T-cell (primary cell): Measurements from ENCODE around the gene MCF2L2. TPM values are rescaled to one million over a fixed set of nuclear protein-coding genes. Genes with fewer than 3 reads are reported as not detected.

Experiments used
- ATAC-seq, 4 experiments: fragments of 200-7000 bp in 3 of 4; fragments of 150-1000 bp in 1 of 4; cut with Tn5 transposase; replicated peaks in 1 of 4; 1 replicate in 3 of 4; 2 replicates in 1 of 4; pipeline ENCODE4 v1.10.0; 2021; ENCODE audit warnings: moderate library complexity in 3 of 4, mild to moderate bottlenecking in 2 of 4, moderate number of reproducible peaks in 1 of 4
- CTCF ChIA-PET, 2 donors: fragments of 300-600 bp; sonication (Branson Sonifier 250); formaldehyde crosslinking; loops; one replicate each; lab custom pipeline; 2022; ENCODE audit warnings: antibody characterized with exemption in 2 of 2; lab: Charles Lee
- POLR2A ChIA-PET, 2 donors: fragments of 300-600 bp; sonication (Branson Sonifier 250); formaldehyde crosslinking; loops; one replicate each; lab custom pipeline; 2022; ENCODE audit warnings: antibody characterized with exemption in 2 of 2; lab: Charles Lee
- DNase-seq, 35 experiments: peaks; one replicate each; pipeline versions ENCODE4 v3.0.0 to v3.0.0-alpha.2; 2013 to 2023
- H3K27ac ChIP-seq: one replicate; pipeline ENCODE4 v1.5.1; 2013; ENCODE audit warnings: low read length
- H3K27me3 ChIP-seq, 2 experiments: replicated peaks in 1 of 2; 1 replicate in 1 of 2; 2 replicates in 1 of 2; pipeline versions ENCODE4 v1.6.1 to v1.7.0; 2013; ENCODE audit warnings: low read length in 1 of 2, mixed read lengths in 1 of 2; ENCODE audit not compliant: control insufficient read depth in 2 of 2, insufficient read depth in 2 of 2; ENCODE audit errors: extremely low read depth in 1 of 2
- H3K36me3 ChIP-seq, 2 donors: 1 replicate in 1 of 2; 2 replicates in 1 of 2; pipeline versions ENCODE4 v1.6.1 to v1.7.0; 2013; ENCODE audit warnings: low read length in 1 of 2; ENCODE audit not compliant: control insufficient read depth in 2 of 2, insufficient read depth in 1 of 2; ENCODE audit errors: extremely low read depth in 1 of 2
- H3K4me1 ChIP-seq, 2 experiments: 1 replicate in 1 of 2; 2 replicates in 1 of 2; pipeline versions ENCODE4 v1.6.1 to v1.7.0; 2013; ENCODE audit warnings: low read length in 2 of 2, mixed read lengths in 1 of 2; ENCODE audit not compliant: insufficient read depth in 2 of 2, control insufficient read depth in 1 of 2; ENCODE audit errors: extremely low read depth in 1 of 2
- H3K4me3 ChIP-seq, 2 donors: 1 replicate in 1 of 2; 2 replicates in 1 of 2; pipeline versions ENCODE4 v1.5.1 to v1.7.0; 2013; ENCODE audit warnings: mild to moderate bottlenecking in 2 of 2, low read length in 1 of 2, moderate library complexity in 1 of 2; ENCODE audit not compliant: control insufficient read depth in 1 of 2; ENCODE audit errors: extremely low read depth in 1 of 2
- H3K9me3 ChIP-seq: 2 replicates; pipeline ENCODE4 v1.7.0; 2013
- H3K27ac Mint-ChIP-seq, 2 donors: one replicate each; pipeline ENCODE4 v1.8.0; 2020 to 2021; ENCODE audit warnings: mild to moderate bottlenecking in 2 of 2, mixed read lengths in 2 of 2
- H3K27me3 Mint-ChIP-seq, 2 donors: one replicate each; pipeline ENCODE4 v1.8.0; 2021 to 2022; ENCODE audit warnings: mixed read lengths in 2 of 2
- H3K36me3 Mint-ChIP-seq: one replicate; pipeline ENCODE4 v1.8.0; 2021; ENCODE audit warnings: mixed read lengths
- H3K4me1 Mint-ChIP-seq, 3 donors: one replicate each; pipeline ENCODE4 v1.8.0; 2020 to 2022; ENCODE audit warnings: mixed read lengths in 3 of 3, mild to moderate bottlenecking in 1 of 3
- H3K4me3 Mint-ChIP-seq, 3 donors: one replicate each; pipeline ENCODE4 v1.8.0; 2020 to 2022; ENCODE audit warnings: mild to moderate bottlenecking in 3 of 3, mixed read lengths in 3 of 3, moderate library complexity in 3 of 3
- H3K9me3 Mint-ChIP-seq, 3 donors: one replicate each; pipeline ENCODE4 v1.8.0; 2020 to 2022; ENCODE audit warnings: mixed read lengths in 3 of 3
- WGBS: methylation state at CpG from one replicate; pipeline ENCODE4 v1.1.5; 2013; ENCODE audit warnings: missing lambda C conversion rate; ENCODE audit not compliant: insufficient coverage; 5-methylcytosine and 5-hydroxymethylcytosine counted together
- total RNA-seq, 35 experiments: library from RNA in 6 of 35; stranded (reverse) in 6 of 35; fragments of 120-200 nt in 1 of 35; gene quantifications; one replicate each; pipeline versions ENCODE4 v1.2.1 to v1.2.4 and lab custom pipeline; 2013 to 2026

The MCF2L2 gene
- total RNA-seq, 5 donors from 2014 or later (not counting 1 experiment from before 2014, with no cell fraction given), result 4.8 to 8.1 (median 5.9) TPM

- POLR2A ChIA-PET, result no interaction called here
- peaks cover 13% of the 10 kb centered on the region for H3K36me3 Mint-ChIP-seq
- H3K27ac Mint-ChIP-seq, result no peak overlapping the region
- Histone ChIP-seq H3K36me3 (no peaks in the 10 kb centered on the region), H3K4me1 (no peaks in the 10 kb centered on the region), H3K27ac (no peak overlapping the region), H3K4me3 (no peak overlapping the region), H3K27me3 (no peaks in the 10 kb centered on the region), H3K9me3 (no peaks in the 10 kb centered on the region)
- DNase-seq (no peak), ATAC-seq (no peak)
- no peaks in the 10 kb centered on the region for H3K27me3 Mint-ChIP-seq
- no peaks in the 10 kb centered on the region for H3K9me3 Mint-ChIP-seq
- H3K4me3 Mint-ChIP-seq, result no peak overlapping the region
- CTCF ChIA-PET, result no interaction called here
- WGBS, result 100% methylated on average over 2 of the region's 5 CpGs
- H3K4me1 Mint-ChIP-seq, result peaks cover 11 to 13% (median 12%) of the 10 kb centered on the region in 3 donors
Measured at GRCh38 chr3:183324083-183324482, 104.3 kb downstream of the MCF2L2 start.

- POLR2A ChIA-PET, result interaction anchor here in 1 of 2 donors (0.6 kb wide), 1 partner anchor 665 kb away, joined by 3 read pairs; no protein-coding TSS in a partner anchor
- H3K9me3 ChIP-seq, result no peaks in the 10 kb centered on the region
- Mint-ChIP-seq H3K4me1 (peaks cover 12 to 17% (median 13%) of the 10 kb centered on the region in 3 donors), H3K27ac (peak overlapping the region; percentile 0 to 25), H3K4me3 (peak overlapping the region in 2 of 3 donors; percentile 2 to 26), H3K36me3 (peaks cover 28% of the 10 kb centered on the region), H3K27me3 (no peaks in the 10 kb centered on the region), H3K9me3 (no peaks in the 10 kb centered on the region)
- peaks cover 0 to 5% of the 10 kb centered on the region in 2 experiments for H3K27me3 ChIP-seq
- DNase-seq, result no peak
- ATAC-seq, result no peak
- H3K4me1 ChIP-seq, result peaks cover 0 to 2% of the 10 kb centered on the region in 2 experiments
- H3K4me3 ChIP-seq, result no peak overlapping the region
- no peak overlapping the region for H3K27ac ChIP-seq
- peaks cover 0 to 3% of the 10 kb centered on the region in 2 donors for H3K36me3 ChIP-seq
- CTCF ChIA-PET, result no interaction called here
Measured at GRCh38 chr3:183319371-183319770, 109.0 kb downstream of the MCF2L2 start.

- no peak overlapping the region for H3K27ac Mint-ChIP-seq
- peaks cover 0 to 2% of the 10 kb centered on the region in 2 experiments for H3K4me1 ChIP-seq
- H3K4me3 Mint-ChIP-seq, result peak overlapping the region in 2 of 3 donors; percentile 19 to 26
- ATAC-seq (peak in 1 of 4 experiments; percentile 69), DNase-seq (peak in 1 of 35 experiments; percentile 12)
- H3K4me3 ChIP-seq, result no peak overlapping the region
- ChIA-PET POLR2A (interaction anchor here (0.6 kb wide), 2 partner anchors 18 to 666 kb away, joined by 3 to 7 read pairs; no protein-coding TSS in a partner anchor), CTCF (no interaction called here)
- H3K27me3 Mint-ChIP-seq, result no peaks in the 10 kb centered on the region
- peaks cover 0 to 5% of the 10 kb centered on the region in 2 experiments for H3K27me3 ChIP-seq
- no peaks in the 10 kb centered on the region for H3K9me3 Mint-ChIP-seq
- H3K9me3 ChIP-seq, result no peaks in the 10 kb centered on the region
- WGBS, result 83% methylated on average over 1 of the region's 5 CpGs
- peaks cover 12 to 17% (median 13%) of the 10 kb centered on the region in 3 donors for H3K4me1 Mint-ChIP-seq
- peaks cover 26% of the 10 kb centered on the region for H3K36me3 Mint-ChIP-seq
- peaks cover 0 to 3% of the 10 kb centered on the region in 2 donors for H3K36me3 ChIP-seq
- no peak overlapping the region for H3K27ac ChIP-seq
Measured at GRCh38 chr3:183318877-183319276, 109.5 kb downstream of the MCF2L2 start.

- POLR2A ChIA-PET, result interaction anchor here in 1 of 2 donors (0.6 to 0.7 kb wide), 2 partner anchors 19 kb away, joined by 5 to 7 read pairs; no protein-coding TSS in a partner anchor
- Histone ChIP-seq H3K4me1 (peaks cover 0 to 2% of the 10 kb centered on the region in 2 experiments), H3K27me3 (peaks cover 0 to 5% of the 10 kb centered on the region in 2 experiments), H3K36me3 (peaks cover 0 to 3% of the 10 kb centered on the region in 2 donors), H3K4me3 (no peak overlapping the region), H3K9me3 (no peaks in the 10 kb centered on the region), H3K27ac (no peak overlapping the region)
- no peak for DNase-seq
- 92% methylated on average over 5 of the region's 10 CpGs for WGBS
- H3K4me3 Mint-ChIP-seq, result no peak overlapping the region
- no peak overlapping the region for H3K27ac Mint-ChIP-seq
- no peak for ATAC-seq
- no peaks in the 10 kb centered on the region for H3K27me3 Mint-ChIP-seq
- CTCF ChIA-PET, result no interaction called here
- H3K4me1 Mint-ChIP-seq, result peaks cover 12 to 17% (median 13%) of the 10 kb centered on the region in 3 donors
- H3K36me3 Mint-ChIP-seq, result peaks cover 24% of the 10 kb centered on the region
- H3K9me3 Mint-ChIP-seq, result no peaks in the 10 kb centered on the region
Measured at GRCh38 chr3:183317886-183318865, 110.2 kb downstream of the MCF2L2 start.

GRCh38 chr3:183317271-183317670 lies 111.1 kb downstream of the MCF2L2 start:
- ATAC-seq (no peak), DNase-seq (no peak)
- peaks cover 0 to 5% of the 10 kb centered on the region in 2 experiments for H3K27me3 ChIP-seq
- no peaks in the 10 kb centered on the region for H3K27me3 Mint-ChIP-seq
- no peaks in the 10 kb centered on the region for H3K9me3 Mint-ChIP-seq
- WGBS, result 94% methylated on average over 6 of the region's 8 CpGs
- ChIA-PET CTCF (no interaction called here), POLR2A (interaction anchor here in 1 of 2 donors (0.7 kb wide), 1 partner anchor 20 kb away, joined by 5 read pairs; no protein-coding TSS in a partner anchor)
- no peak overlapping the region for H3K27ac Mint-ChIP-seq
- peaks cover 0 to 2% of the 10 kb centered on the region in 2 experiments for H3K4me1 ChIP-seq
- H3K27ac ChIP-seq, result no peak overlapping the region
- H3K36me3 ChIP-seq, result peaks cover 0 to 3% of the 10 kb centered on the region in 2 donors
- no peak overlapping the region for H3K4me3 ChIP-seq
- H3K9me3 ChIP-seq, result no peaks in the 10 kb centered on the region
- H3K36me3 Mint-ChIP-seq, result peaks cover 18% of the 10 kb centered on the region
- no peak overlapping the region for H3K4me3 Mint-ChIP-seq
- peaks cover 12 to 17% (median 13%) of the 10 kb centered on the region in 3 donors for H3K4me1 Mint-ChIP-seq

- no peaks in the 10 kb centered on the region for H3K27me3 Mint-ChIP-seq
- H3K4me3 Mint-ChIP-seq, result no peak overlapping the region
- peaks cover 0 to 5% of the 10 kb centered on the region in 2 experiments for H3K27me3 ChIP-seq
- H3K36me3 Mint-ChIP-seq, result peaks cover 24% of the 10 kb centered on the region
- DNase-seq, result no peak
- no peak overlapping the region for H3K27ac ChIP-seq
- peaks cover 0 to 3% of the 10 kb centered on the region in 2 donors for H3K36me3 ChIP-seq
- ChIA-PET POLR2A (no interaction called here), CTCF (no interaction called here)
- 95% methylated on average over 8 of the region's 8 CpGs for WGBS
- no peak overlapping the region for H3K4me3 ChIP-seq
- H3K9me3 ChIP-seq, result no peaks in the 10 kb centered on the region
- no peak overlapping the region for H3K27ac Mint-ChIP-seq
- ATAC-seq, result no peak
- H3K4me1 ChIP-seq, result peaks cover 0 to 2% of the 10 kb centered on the region in 2 experiments
- peaks cover 12 to 17% (median 13%) of the 10 kb centered on the region in 3 donors for H3K4me1 Mint-ChIP-seq
- no peaks in the 10 kb centered on the region for H3K9me3 Mint-ChIP-seq
Measured at GRCh38 chr3:183315739-183316138, 112.7 kb downstream of the MCF2L2 start.
